Activated CD8-positive, alpha-beta memory T cell treated with anti-CD3 and anti-CD28 coated beads for 4 hours (primary cell): ENCODE results near the gene MORN5.

Source experiments
- DNase-seq, 2 donors: peaks; one replicate each; pipeline ENCODE4 v3.0.0-alpha.2; 2020; ENCODE audit warnings: low read depth in 2 of 2

Gene MORN5

DNA sequence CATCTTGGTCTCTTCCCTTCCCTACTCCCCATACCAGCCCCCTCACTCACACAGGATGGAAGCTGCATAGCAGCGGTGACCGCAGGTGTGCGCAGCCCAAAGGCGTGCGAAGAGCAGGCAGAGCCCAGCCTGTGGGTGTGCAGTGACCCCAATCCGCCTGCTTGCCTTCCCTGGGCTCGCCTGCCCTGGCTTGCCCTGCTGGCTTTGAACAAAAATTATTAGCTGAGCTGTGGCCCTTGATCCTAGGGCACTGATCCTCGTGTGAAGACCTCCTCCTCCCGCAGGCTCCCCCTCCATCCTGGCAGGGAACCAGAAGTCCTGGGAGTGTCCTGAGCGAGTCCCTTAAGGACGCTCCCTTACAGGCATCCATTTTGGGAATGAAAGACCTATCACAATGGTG is 31.9 kb downstream of the MORN5 start:
- no peak for DNase-seq

DNA sequence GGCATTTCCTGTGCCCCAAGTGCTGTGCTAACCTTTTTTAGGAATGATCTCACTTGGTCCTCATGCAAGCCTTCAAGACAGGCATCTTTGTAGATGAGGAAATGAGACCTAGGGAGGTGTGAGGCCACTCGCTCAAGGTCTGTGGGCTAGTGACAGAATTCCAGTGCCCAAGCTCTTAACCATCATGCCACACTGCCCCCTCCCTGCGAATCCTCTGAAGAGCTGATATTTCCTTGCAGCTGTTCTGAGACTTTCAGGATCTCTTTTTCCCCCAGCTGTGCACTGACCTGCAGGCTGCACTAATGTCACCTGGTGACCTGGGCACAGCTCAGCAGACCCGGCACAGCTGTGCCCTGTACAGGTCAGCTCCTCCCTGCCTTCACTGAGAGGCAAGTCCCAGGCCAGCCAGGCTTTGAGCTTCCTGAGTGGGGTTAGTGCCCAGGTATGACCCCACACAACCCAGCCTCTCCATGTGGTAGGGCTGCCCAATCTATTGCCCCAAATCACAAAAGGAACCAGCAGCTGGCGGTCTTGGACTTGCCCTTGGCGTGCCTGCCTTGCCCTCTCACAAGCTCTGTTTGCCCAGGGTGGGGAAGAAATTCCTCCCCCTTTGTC is 32.7 kb downstream of the MORN5 start:
- no peak for DNase-seq

DNA sequence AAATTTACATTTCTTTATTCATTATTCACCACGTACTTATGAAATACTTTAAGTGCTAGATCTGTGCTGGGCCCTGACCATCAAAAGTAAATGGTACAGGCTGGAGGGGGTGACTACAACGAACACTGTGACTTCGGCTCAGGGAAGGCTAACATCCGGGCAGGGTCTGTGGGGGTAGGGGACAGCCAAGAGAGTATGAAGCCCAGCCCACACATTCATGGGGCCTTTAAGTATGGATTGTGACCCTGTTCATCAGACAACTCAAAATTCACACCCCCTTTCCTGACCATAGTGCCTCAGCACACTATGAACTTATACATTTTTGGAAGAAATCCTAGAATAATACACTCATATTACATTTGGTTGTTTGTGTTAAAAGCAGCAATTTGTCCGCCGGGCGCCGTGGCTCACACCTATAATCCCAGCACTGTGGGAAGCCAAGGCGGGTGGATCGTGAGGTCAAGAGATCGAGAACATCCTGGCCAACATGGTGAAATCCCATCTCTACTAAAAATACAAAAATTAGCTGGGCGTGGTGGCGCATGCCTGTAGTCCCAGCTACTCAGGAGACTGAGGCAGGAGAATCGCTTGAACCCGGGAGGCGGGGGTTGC is 33.3 kb downstream of the MORN5 start:
- DNase-seq: no peak

GRCh38 chr9:122193651-122194050 is 33.9 kb downstream of the MORN5 start:
- no peak for DNase-seq

DNA sequence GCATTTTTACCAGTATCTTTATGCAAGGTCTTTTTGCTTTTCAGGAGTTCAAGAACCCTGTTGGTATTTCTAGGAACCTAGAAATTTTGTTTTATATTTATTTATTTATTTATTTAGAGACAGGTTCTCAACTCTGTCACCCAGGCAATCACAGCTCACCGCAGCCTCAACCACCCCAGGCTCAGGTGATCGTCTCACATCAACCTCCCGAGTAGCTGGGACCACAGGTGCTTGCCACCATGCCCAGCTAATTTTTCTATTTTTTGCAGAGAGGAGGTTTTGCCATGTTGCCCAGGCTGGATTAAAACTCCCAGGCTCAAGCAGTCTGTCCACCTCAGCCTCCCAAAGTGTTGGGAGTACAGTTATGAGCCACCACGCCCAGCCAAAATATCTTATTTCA is 36.2 kb downstream of the MORN5 start:
- DNase-seq: no peak

DNA sequence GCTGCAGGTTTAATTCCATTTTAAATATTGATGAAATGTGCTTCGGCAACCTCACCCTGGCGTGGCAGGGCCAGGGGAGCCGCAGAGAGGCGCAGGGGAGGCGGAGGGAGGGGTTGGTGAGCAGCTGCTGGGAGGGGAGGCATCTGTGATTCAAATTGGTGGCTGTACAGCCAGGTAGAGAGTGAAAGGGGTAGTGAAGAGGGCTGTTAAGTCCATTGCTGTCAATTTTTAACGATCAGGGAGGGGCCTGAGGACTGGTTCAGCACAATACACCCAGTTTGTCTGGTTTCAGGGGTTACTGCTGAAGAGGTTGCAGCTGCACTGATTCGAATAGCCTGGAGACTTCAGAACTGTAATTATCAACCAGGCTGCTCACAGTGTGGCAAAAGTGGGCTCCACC is 37.7 kb downstream of the MORN5 start:
- no peak for DNase-seq

GRCh38 chr9:122197882-122198281 is 38.2 kb downstream of the MORN5 start:
- no peak for DNase-seq

DNA sequence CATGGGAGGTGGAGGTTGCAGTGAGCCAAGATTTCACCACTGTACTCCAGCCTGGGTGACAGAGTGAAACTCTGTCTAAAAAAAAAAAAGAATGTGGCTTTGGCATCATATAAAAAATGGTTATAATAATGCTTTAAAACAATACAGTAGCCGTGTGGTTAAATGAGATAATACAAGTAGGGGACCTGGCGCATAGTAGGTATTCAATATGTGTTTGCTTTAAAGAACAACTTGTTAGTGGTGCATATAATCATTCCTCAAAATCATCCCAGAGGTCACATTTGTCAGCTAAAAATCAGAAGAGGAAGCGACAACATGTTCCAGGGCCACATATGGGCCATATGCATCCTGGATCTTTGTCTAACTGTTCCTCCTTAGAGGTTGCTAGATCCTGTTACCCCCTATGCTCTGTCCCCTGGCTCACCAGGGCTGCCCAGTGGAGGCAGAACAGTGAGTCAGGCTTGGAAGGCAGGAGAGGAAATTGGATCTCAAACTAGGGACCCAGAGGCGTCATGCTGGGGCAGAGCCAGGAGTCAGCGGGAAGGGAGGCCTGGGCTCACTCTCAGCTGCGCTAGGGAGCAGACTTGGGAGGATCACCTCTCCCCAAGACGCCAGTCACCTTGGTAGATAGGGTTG is 41.4 kb downstream of the MORN5 start:
- no peak for DNase-seq

DNA sequence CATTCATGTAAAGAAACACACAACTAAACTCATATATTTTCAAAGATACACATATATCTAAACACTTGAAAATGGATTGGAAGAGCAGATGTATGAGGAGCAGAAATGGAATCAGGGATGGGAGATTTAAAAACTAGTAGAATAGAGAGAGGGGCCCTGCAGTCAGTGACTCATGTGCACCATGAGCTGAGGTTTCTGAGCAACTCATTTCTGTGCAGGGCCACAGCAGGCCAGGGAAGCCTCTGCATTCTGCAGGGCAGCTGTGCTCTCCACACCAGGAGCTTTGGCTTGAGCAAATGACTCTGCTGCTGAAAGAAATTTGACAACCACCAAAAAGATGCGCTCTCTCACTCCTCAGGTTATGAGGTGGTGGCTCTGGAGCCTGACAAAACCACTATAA is 41.9 kb downstream of the MORN5 start:
- no peak for DNase-seq

DNA sequence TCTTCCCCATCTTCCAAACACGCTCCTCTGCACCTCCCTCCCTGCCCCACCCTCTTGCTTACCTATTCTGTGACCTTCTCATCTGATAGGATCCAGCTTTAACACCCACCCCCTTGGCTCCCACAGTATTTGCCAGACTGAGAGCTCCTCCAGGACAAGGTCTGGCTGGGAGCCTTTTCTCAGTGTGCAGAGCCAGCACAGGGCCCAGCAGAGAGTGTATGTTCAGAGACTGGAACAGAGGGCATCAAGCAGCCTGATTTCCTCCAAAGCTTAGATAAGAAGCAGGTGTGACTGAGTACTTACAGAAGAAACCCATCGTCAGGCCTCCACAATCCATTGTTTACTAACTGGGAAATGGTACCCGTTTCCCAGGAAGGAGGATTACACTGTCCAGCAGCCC is 42.4 kb downstream of the MORN5 start:
- no peak for DNase-seq

DNA sequence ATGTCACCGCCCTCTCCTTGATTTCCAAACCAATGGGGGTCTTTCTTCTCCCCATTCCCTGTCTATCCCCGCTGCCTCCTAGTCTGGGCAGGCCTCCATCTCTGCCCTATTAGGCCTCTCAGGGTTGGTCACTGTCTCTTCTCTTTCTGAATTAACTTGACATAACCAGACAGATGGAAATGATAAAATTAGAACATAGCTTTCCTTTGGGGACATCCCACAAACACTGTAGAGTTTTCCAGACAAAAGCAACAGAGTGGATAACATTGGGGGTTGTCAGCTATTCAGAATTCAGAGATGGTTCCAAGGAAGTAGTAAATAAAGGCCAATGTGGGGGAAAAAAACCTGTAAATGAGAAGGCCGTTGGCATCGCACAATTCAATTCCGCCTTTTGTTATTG is 44.3 kb downstream of the MORN5 start:
- DNase-seq: no peak

DNA sequence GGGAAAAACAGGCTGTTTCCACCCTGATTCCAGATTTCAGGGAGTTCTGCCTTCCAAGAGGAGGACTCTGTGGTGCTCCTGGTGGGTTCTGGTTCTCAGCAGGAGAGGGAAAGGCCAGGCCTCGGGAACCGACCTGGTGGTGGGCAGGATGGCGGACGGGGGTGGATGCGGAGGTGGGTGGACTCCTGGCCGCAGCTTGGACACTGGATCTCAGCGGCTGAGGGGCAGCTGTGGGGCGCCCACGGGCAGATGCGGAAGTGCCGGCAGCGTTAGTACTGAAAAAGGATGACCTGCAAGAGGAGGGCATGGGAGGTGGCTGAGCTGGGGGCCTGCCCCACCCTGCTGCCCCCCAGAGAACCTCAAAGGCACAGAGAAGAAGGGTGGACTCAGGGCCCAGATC is 44.8 kb downstream of the MORN5 start:
- DNase-seq: no peak

GRCh38 chr9:122205176-122205575 is 45.5 kb downstream of the MORN5 start:
- no peak for DNase-seq

DNA sequence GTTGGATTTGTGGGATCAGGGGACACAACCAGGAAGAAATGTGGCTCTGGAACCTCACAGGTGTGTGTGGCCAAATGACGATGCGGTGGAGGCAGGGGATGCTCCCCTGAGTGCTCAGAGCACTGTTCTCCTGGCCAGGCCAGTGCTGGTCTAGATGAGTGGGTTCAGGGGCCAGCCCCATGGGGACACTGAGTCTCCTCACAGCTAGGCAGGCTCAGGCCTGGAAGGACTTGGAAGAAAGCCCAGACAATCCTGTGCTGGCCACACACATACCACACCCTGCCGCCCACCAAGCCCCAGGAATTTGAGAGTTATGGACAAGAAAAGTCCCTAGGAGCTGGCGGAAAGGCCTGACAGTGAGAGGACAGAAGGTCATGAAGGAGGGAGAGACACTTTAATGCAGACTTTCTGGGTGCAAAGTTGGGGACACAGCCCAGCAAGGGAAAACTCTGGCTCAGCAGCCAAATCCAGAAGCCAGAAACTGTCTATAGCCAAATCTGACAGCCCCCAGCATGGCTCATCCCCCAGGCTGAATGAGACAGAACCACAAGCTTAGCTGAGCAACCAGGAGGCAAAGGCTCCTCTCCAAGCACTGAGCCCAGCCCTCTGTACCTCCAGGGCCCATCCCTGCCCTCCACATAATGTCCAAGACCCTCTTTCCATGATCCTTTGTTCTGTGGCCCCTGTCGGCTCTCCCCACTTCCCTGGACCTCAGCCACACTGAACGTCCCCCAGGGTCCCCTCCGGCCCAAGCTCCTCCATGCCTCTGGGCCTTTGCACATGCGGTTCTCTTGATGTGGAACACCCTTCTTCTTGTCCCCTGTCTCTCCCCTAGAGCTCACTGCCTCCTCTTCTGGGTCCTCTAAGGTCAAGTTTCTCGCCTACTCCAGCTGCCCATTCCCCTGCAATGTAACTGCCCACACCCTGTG is 46.7 kb downstream of the MORN5 start:
- no peak for DNase-seq

GRCh38 chr9:122207096-122207495 is 47.4 kb downstream of the MORN5 start:
- DNase-seq: no peak

GRCh38 chr9:122209451-122209850 is 49.7 kb downstream of the MORN5 start:
- no peak for DNase-seq

GRCh38 chr9:122212473-122213004 is 52.8 kb downstream of the MORN5 start:
- no peak for DNase-seq

DNA sequence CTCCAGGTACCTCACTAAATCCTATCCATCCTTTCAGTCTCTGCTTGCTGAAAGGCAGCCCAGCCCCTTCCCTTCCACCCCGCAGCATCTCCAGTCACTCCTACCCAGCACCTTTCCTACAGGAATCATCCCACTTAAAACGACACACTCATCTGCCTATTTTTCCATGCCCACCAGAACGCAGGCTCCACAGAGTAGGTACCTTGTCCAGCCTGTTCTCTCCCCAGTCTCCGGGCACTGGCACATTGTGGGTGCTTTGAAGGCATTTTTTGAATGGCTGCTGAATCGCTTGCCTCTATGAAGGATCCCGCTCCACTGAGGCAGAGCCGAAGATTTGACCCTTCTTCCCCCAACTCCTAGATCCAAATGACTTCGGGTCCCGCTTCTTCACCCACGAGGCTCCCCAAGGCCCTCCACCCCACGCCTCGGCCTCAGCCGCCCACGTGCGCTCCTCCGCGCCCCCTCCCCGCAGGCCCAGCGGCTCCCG is 53.4 kb downstream of the MORN5 start:
- DNase-seq: no peak

DNA sequence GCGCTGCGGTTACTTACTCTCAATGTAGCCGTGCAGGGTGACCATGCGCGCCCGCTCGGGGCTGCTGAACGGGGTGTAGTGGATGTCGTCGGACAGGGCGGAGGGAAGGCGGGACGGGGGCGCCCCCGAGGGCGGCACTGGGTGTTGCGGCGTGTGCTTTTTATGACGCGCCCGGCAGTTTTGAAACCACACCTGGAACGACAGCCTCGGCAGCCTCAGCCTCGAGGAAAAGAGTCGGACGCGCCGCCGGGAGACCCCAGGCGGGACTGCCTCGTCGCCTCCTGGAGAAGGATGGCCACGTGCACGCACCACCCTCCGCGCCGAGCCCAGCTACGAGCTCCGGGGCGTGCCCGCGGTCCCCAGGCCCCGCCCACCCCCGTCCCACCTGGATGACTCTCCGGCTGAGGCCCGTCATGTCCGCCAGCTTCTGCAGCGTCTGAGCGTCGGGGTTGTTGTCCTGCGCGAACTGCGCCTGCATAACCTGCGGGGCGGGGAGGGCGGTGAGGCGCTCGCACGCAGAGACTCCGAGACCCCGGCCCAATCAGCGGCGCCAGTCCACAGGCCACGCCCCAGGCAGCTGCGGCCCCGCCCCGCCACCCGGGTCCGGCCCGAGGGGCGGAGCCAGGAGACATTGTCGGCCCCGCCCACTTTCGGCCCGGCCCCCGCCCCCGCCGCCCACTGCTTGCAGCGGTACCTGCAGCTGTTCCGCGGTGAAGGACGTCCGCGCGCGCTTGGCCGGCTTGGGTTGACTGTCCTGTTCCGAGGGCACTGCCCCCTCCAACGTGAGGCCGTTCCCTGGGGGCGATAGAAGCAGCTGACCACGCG is 54.1 kb downstream of the MORN5 start:
- peak in 1 of 2 donors; percentile 13 for DNase-seq

DNA sequence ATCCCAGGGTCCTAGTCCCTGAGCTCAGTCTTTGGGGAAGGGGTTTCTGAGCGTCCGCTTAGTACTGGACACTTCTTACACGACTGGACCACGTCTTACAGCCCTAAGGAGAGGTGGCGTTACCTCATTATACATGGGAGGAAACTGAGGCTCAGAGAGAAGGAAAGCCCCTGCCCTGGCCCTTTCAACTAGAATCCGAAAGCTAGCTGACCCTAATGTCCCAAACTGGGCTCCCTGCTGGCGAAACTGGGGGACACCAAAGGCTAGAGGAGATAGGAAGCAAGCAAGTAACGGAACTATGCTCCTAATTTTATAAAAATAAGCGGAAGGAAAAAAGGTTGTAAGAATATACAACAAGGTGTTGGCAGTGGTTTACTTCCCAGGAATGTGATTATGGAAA is 54.8 kb downstream of the MORN5 start:
- no peak for DNase-seq

DNA sequence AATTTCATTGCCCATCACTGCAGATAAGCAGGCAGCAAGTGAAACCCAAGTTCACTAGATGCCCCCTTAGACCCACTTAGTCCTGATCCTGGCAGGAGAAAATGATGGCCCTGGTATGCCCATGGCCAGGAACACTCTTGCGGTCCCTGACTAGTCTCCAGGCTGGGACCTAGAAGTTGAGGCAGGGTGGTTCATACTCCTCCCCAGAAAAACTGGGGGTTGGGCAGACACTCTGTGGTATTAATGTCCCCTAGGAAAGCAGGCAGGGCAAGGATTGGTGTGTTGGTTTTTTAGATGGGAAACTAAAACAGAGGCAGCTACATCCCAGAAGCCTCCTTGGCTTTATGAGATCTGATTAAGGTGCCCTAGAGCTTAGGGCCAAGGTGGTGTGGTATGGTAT is 56.0 kb downstream of the MORN5 start:
- no peak for DNase-seq
